SK-N-SH treated with all-trans-retinoic acid at 6 μM for 48 hours (cell line): ENCODE measurements around the gene GRIK4.

Source experiments
- ATAC-seq: fragments of 200-7000 bp; cut with Tn5 transposase; 3 replicates; pipeline ENCODE4 v1.9.1; 2020; ENCODE audit warnings: mild to moderate bottlenecking, moderate library complexity
- ARNTL ChIP-seq: fragments of 450-650 bp; formaldehyde crosslinking; IDR thresholded peaks from 2 replicates; pipeline ENCODE4 v1.5.0; 2020; ENCODE audit warnings: low read depth, mild to moderate bottlenecking, moderate library complexity, borderline replicate concordance
- BACH2 ChIP-seq: fragments of 250-450 bp; sonication (Bioruptor Pico); IDR thresholded peaks from 2 replicates; pipeline ENCODE4 v1.9.0; 2021; ENCODE audit warnings: mild to moderate bottlenecking, borderline replicate concordance
- CSDC2 ChIP-seq: fragments of 250-450 bp; sonication (Bioruptor Pico); IDR thresholded peaks from 2 replicates; pipeline ENCODE4 v1.5.0; 2020; ENCODE audit warnings: mild to moderate bottlenecking, moderate library complexity
- CSRNP3 ChIP-seq: fragments of 250-450 bp; sonication (Bioruptor Pico); IDR thresholded peaks from 2 replicates; pipeline ENCODE4 v1.5.1; 2021; ENCODE audit warnings: mild to moderate bottlenecking, moderate library complexity
- GLIS3 ChIP-seq: fragments of 250-450 bp; sonication (Bioruptor Pico); IDR thresholded peaks from 2 replicates; pipeline ENCODE4 v1.5.0; 2020; ENCODE audit warnings: mild to moderate bottlenecking, moderate library complexity
- ISL1 ChIP-seq: fragments of 250-450 bp; sonication (Bioruptor Pico); IDR thresholded peaks from 2 replicates; pipeline ENCODE4 v2.1.2; 2022; ENCODE audit warnings: mild to moderate bottlenecking, moderate library complexity
- OSR1 ChIP-seq: fragments of 250-450 bp; sonication (Bioruptor Pico); IDR thresholded peaks from 2 replicates; pipeline ENCODE4 v1.8.0; 2022; ENCODE audit warnings: moderate library complexity, mild to moderate bottlenecking, inconsistent platforms
- PATZ1 ChIP-seq: fragments of 250-450 bp; sonication (Bioruptor Pico); IDR thresholded peaks from 2 replicates; pipeline ENCODE4 v1.8.0; 2020; ENCODE audit warnings: mild to moderate bottlenecking, moderate library complexity, borderline replicate concordance
- POU6F1 ChIP-seq: fragments of 250-450 bp; sonication (Bioruptor Pico); IDR thresholded peaks from 2 replicates; pipeline ENCODE4 v1.8.0; 2021; ENCODE audit warnings: low read depth, mild to moderate bottlenecking, moderate library complexity, borderline replicate concordance
- PPARA ChIP-seq: fragments of 250-450 bp; sonication (Bioruptor Pico); IDR thresholded peaks from 2 replicates; pipeline ENCODE4 v1.5.0; 2020; ENCODE audit warnings: mild to moderate bottlenecking, borderline replicate concordance
- SNAI2 ChIP-seq: fragments of 250-450 bp; sonication (Bioruptor Pico); IDR thresholded peaks from 2 replicates; pipeline ENCODE4 v1.5.0; 2020; ENCODE audit warnings: mild to moderate bottlenecking, moderate library complexity
- TCF4 ChIP-seq: fragments of 250-450 bp; sonication (Bioruptor Pico); IDR thresholded peaks from 2 replicates; pipeline ENCODE4 v1.8.0; 2021; ENCODE audit warnings: mild to moderate bottlenecking, moderate library complexity, borderline replicate concordance
- TSHZ2 ChIP-seq: fragments of 250-450 bp; sonication (Bioruptor Pico); IDR thresholded peaks from 2 replicates; pipeline ENCODE4 v1.5.0; 2020; ENCODE audit warnings: mild to moderate bottlenecking, moderate library complexity
- ZC3H10 ChIP-seq: fragments of 250-450 bp; sonication (Bioruptor Pico); IDR thresholded peaks from 2 replicates; pipeline ENCODE4 v1.5.1; 2021; ENCODE audit warnings: mild to moderate bottlenecking, moderate library complexity
- ZFP3 ChIP-seq: fragments of 250-450 bp; sonication (Bioruptor Pico); IDR thresholded peaks from 2 replicates; pipeline ENCODE4 v1.5.0; 2020; ENCODE audit warnings: mild to moderate bottlenecking, moderate library complexity
- ZNF565 ChIP-seq: fragments of 450-650 bp; formaldehyde crosslinking; conservative IDR thresholded peaks from 2 replicates; pipeline ENCODE4 v1.5.0; 2020; ENCODE audit warnings: low read depth, mild to moderate bottlenecking, moderate library complexity
- ZNF70 ChIP-seq: fragments of 450-650 bp; formaldehyde crosslinking; IDR thresholded peaks from 2 replicates; pipeline ENCODE4 v1.5.0; 2020; ENCODE audit warnings: mild to moderate bottlenecking, moderate library complexity
- ZNF8 ChIP-seq: fragments of 450-650 bp; formaldehyde crosslinking; IDR thresholded peaks from 2 replicates; pipeline ENCODE4 v1.5.0; 2020; ENCODE audit warnings: mild to moderate bottlenecking, moderate library complexity

Gene GRIK4

GRCh38 chr11:120780239-120780638 is 268.7 kb downstream of the GRIK4 start:
- TF ChIP-seq PPARA (CRISPR knock-in tag) (no peak), TSHZ2 (no peak), PATZ1 (no peak), ZNF70 (CRISPR knock-in tag) (no peak), ISL1 (CRISPR knock-in tag) (no peak), ZFP3 (CRISPR knock-in tag) (no peak), POU6F1 (CRISPR knock-in tag) (no peak), BACH2 (no peak), ZC3H10 (CRISPR knock-in tag) (no peak), ARNTL (no peak), ZNF565 (no peak), SNAI2 (CRISPR knock-in tag) (no peak), OSR1 (CRISPR knock-in tag) (no peak)
- ATAC-seq: no peak

- TF ChIP-seq ZNF8 (CRISPR knock-in tag) (no peak), GLIS3 (no peak), SNAI2 (CRISPR knock-in tag) (no peak), OSR1 (CRISPR knock-in tag) (no peak), CSDC2 (CRISPR knock-in tag) (no peak), TCF4 (no peak), CSRNP3 (CRISPR knock-in tag) (no peak), ZNF565 (no peak), PATZ1 (no peak), ZFP3 (CRISPR knock-in tag) (no peak), ISL1 (CRISPR knock-in tag) (no peak), POU6F1 (CRISPR knock-in tag) (no peak)
- no peak for ATAC-seq
Observed at GRCh38 chr11:120781486-120782120, 270.1 kb downstream of the GRIK4 start.
